Measurements from ENCODE around the gene TEX55.
"Not testable (repeated sequence)": the region's sequence is repeated elsewhere in the genome, so short reads cannot be mapped to it uniquely, and the experiment has no call there.

Gene TEX55

GRCh38 chr3:119145500-119146167 lies at the start of gene TEX55:
TSS of gene TEX55 (plus strand) at chr3:119146165. CDS start at chr3:119146190, 25 bp downstream.
- no peak for DNase-seq

- no peak for DNase-seq
These were observed 48.0 kb upstream of the TEX55 start for GRCh38 chr3:119098003-119098402.

- no peak for DNase-seq
These were observed 47.2 kb upstream of the TEX55 start for GRCh38 chr3:119098619-119099222.

GRCh38 chr3:119099785-119100184 lies 46.2 kb upstream of the TEX55 start:
- no peak for DNase-seq

- DNase-seq, result no peak
These were observed 41.9 kb upstream of the TEX55 start for GRCh38 chr3:119104031-119104430.

GRCh38 chr3:119118330-119118729 lies 27.6 kb upstream of the TEX55 start:
- DNase-seq, result not testable (repeated sequence)

GRCh38 chr3:119120480-119120879 lies 25.5 kb upstream of the TEX55 start:
- DNase-seq, result no peak

- DNase-seq, result no peak
These were observed 23.6 kb upstream of the TEX55 start for GRCh38 chr3:119122350-119122749.

GRCh38 chr3:119125342-119125741 lies 20.6 kb upstream of the TEX55 start:
- DNase-seq, result no peak

- DNase-seq, result no peak
These were observed 20.0 kb upstream of the TEX55 start for GRCh38 chr3:119125742-119126504.

- not testable (repeated sequence) for DNase-seq
These were observed 15.7 kb upstream of the TEX55 start for GRCh38 chr3:119130291-119130690.

GRCh38 chr3:119132291-119132690 lies 13.7 kb upstream of the TEX55 start:
- DNase-seq, result not testable (repeated sequence)

GRCh38 chr3:119139360-119139759 lies 6.6 kb upstream of the TEX55 start:
- DNase-seq, result not testable (repeated sequence)

- no peak for DNase-seq
These were observed 5.5 kb upstream of the TEX55 start for GRCh38 chr3:119140466-119140865.

- DNase-seq, result no peak
These were observed 851 bp upstream of the TEX55 start for GRCh38 chr3:119145128-119145499.

GRCh38 chr3:119146578-119147375 lies 812 bp downstream of the TEX55 start:
- no peak for DNase-seq

- no peak for DNase-seq
These were observed 1.5 kb downstream of the TEX55 start for GRCh38 chr3:119147494-119147893.

GRCh38 chr3:119148493-119149180 lies 2.7 kb downstream of the TEX55 start:
- DNase-seq, result no peak

GRCh38 chr3:119149484-119149883 lies 3.5 kb downstream of the TEX55 start:
- DNase-seq, result no peak

GRCh38 chr3:119156868-119157267 lies 10.9 kb downstream of the TEX55 start:
- DNase-seq, result no peak

- DNase-seq, result no peak
These were observed 12.0 kb downstream of the TEX55 start for GRCh38 chr3:119157971-119158370.

GRCh38 chr3:119160361-119160760 lies 14.4 kb downstream of the TEX55 start:
- no peak for DNase-seq

GRCh38 chr3:119160815-119161214 lies 14.8 kb downstream of the TEX55 start:
- DNase-seq, result no peak
